K562 (cell line): ENCODE measurements around the gene NDC1. TPM values are rescaled to one million over a fixed set of nuclear protein-coding genes. Genes with fewer than 3 reads are reported as not detected.

Source experiments
- ASH1L ChIP-seq: fragments of 450-650 bp; IDR thresholded peaks from 2 replicates; pipeline ENCODE4 v1.6.1; 2018; ENCODE audit warnings: borderline replicate concordance, mild to moderate bottlenecking, low read depth; ENCODE audit not compliant: partially characterized antibody
- ETS2 ChIP-seq: IDR thresholded peaks from 2 replicates; pipeline ENCODE4 v1.6.1; 2016; ENCODE audit warnings: borderline replicate concordance, missing genetic modification characterization, mild to moderate bottlenecking, moderate library complexity, missing compliant biosample characterization; ENCODE audit not compliant: poor library complexity, severe bottlenecking
- L3MBTL2 ChIP-seq: fragments of 450-650 bp; IDR thresholded peaks from 2 replicates; pipeline ENCODE4 v1.6.1; 2016; ENCODE audit warnings: mild to moderate bottlenecking, moderate library complexity
- MTA3 ChIP-seq: fragments of 450-650 bp; formaldehyde crosslinking; IDR thresholded peaks from 2 replicates; pipeline ENCODE4 v1.6.1; 2017; ENCODE audit warnings: mild to moderate bottlenecking, borderline replicate concordance
- MXI1 ChIP-seq: IDR thresholded peaks from 2 replicates; pipeline ENCODE4 v1.6.1; 2011; ENCODE audit warnings: low read depth, mild to moderate bottlenecking, improper control_type of control experiment, low read length
- NR1H2 ChIP-seq: sonication (generic); formaldehyde crosslinking; IDR thresholded peaks from 2 replicates; pipeline ENCODE4 v1.4.0; 2020; ENCODE audit warnings: mild to moderate bottlenecking, missing genetic modification reagents
- POLR3G ChIP-seq: IDR thresholded peaks from 2 replicates; pipeline ENCODE4 v1.6.1; 2011; ENCODE audit not compliant: insufficient read length, insufficient replicate concordance; ENCODE audit errors: extremely low read depth
- RFX5 ChIP-seq: IDR thresholded peaks from 2 replicates; pipeline ENCODE4 v1.6.1; 2011; ENCODE audit warnings: low read depth, mild to moderate bottlenecking, improper control_type of control experiment, low read length
- polyA plus RNA-seq, 8 experiments: library from polyadenylated mRNA; depleted of rRNA in 4 of 8; stranded (reverse) in 5 of 8; unstranded in 3 of 8; fragments of >200 nt; fragmentation: Nextera tagmentation in 2 of 8; fragmentation: Illumina TruSeq in 1 of 8; extraction: Ambion mirVana in 2 of 8; extraction: Trizol in 1 of 8; gene quantifications; 2 replicates each; pipeline versions ENCODE4 v1.2.1 to v1.2.3, GENCODE V29; 2011 to 2014; ENCODE audit warnings: inconsistent platforms in 1 of 8, missing spikeins in 1 of 8
- total RNA-seq, 7 experiments: library from RNA; depleted of rRNA in 6 of 7; stranded (reverse); fragments of >200 nt in 6 of 7; fragmentation: Illumina TruSeq in 2 of 7; extraction: Trizol in 2 of 7; gene quantifications; 2 replicates each; pipeline versions ENCODE4 v1.2.1 to v1.2.3, GENCODE V29; 2011 to 2021; ENCODE audit warnings: low replicate concordance in 1 of 7
- TF ChIP-seq, protein P1 (sequence below): sonication (generic); formaldehyde crosslinking; IDR thresholded peaks from 2 replicates; pipeline ENCODE4 v1.8.0; 2022; ENCODE audit warnings: mild to moderate bottlenecking, missing genetic modification reagents
- TF ChIP-seq, protein P2 (sequence below): IDR thresholded peaks from 2 replicates; pipeline ENCODE4 v1.6.1; 2011; ENCODE audit warnings: borderline replicate concordance, low read depth, mild to moderate bottlenecking, moderate library complexity, low read length; ENCODE audit not compliant: insufficient read depth, poor library complexity, severe bottlenecking
- TF ChIP-seq, protein P3 (sequence below): fragments of 250-450 bp; sonication (Bioruptor Pico); IDR thresholded peaks from 2 replicates; pipeline ENCODE4 v1.5.0; 2020; ENCODE audit warnings: mild to moderate bottlenecking, borderline replicate concordance
- TF ChIP-seq, protein P4 (sequence below): sonication (generic); formaldehyde crosslinking; IDR thresholded peaks from 2 replicates; pipeline ENCODE4 v1.5.0; 2020; ENCODE audit warnings: missing genetic modification reagents
- TF ChIP-seq, protein P5 (sequence below), 2 experiments: IDR thresholded peaks; 2 replicates each; pipeline ENCODE4 v1.6.1; 2012; ENCODE audit warnings: improper control_type of control experiment in 2 of 2, low read depth in 2 of 2, low read length in 2 of 2, borderline replicate concordance in 1 of 2
- TF ChIP-seq, protein P6 (sequence below): fragments of 250-450 bp; sonication (Bioruptor Pico); IDR thresholded peaks from 2 replicates; pipeline ENCODE4 v1.9.0; 2021; ENCODE audit warnings: mild to moderate bottlenecking, inconsistent platforms
- TF ChIP-seq, protein P7 (sequence below): fragments of 450-650 bp; formaldehyde crosslinking; IDR thresholded peaks from 2 replicates; pipeline ENCODE4 v1.4.0; 2020; ENCODE audit warnings: mild to moderate bottlenecking, moderate library complexity

Gene NDC1
- total and polyA plus RNA-seq, 9 of the 15 experiments (the other 6 are each of a cell fraction or from before 2014, with no cell fraction given), result 26.9 to 102 (median 64.5) TPM

DNA sequence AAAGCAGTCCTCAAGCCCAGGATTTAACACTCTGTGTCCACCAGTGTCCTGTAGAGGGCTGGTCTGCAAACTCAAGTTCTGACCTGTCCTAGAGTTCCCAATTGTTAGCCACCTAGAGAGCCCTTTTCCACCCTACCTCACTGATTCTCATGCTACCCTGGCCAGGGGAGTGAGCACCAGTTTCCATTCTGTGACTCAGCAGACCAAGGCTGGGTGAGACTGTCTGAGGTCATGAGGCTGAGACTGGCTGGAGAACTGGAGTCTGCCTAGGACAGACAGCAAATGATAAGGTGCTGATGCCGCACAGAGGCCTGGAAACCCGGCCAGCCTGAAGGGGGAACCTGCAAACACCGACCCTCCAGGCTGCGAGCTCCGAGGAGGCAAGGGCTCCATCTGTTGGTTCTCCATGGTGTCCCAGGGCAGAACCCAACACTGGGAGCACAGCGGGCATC, 112.8 kb downstream of the NDC1 start (continued):
- TF ChIP-seq, protein P1, sequence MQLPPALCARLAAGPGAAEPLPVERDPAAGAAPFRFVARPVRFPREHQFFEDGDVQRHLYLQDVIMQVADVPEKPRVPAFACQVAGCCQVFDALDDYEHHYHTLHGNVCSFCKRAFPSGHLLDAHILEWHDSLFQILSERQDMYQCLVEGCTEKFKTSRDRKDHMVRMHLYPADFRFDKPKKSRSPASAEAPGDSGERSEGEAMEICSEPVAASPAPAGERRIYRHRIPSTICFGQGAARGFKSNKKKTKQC (CRISPR knock-in tag), result no peak
- TF ChIP-seq, protein P2, sequence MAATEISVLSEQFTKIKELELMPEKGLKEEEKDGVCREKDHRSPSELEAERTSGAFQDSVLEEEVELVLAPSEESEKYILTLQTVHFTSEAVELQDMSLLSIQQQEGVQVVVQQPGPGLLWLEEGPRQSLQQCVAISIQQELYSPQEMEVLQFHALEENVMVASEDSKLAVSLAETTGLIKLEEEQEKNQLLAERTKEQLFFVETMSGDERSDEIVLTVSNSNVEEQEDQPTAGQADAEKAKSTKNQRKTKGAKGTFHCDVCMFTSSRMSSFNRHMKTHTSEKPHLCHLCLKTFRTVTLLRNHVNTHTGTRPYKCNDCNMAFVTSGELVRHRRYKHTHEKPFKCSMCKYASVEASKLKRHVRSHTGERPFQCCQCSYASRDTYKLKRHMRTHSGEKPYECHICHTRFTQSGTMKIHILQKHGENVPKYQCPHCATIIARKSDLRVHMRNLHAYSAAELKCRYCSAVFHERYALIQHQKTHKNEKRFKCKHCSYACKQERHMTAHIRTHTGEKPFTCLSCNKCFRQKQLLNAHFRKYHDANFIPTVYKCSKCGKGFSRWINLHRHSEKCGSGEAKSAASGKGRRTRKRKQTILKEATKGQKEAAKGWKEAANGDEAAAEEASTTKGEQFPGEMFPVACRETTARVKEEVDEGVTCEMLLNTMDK, result peak; percentile 76
- TF ChIP-seq, protein P3, sequence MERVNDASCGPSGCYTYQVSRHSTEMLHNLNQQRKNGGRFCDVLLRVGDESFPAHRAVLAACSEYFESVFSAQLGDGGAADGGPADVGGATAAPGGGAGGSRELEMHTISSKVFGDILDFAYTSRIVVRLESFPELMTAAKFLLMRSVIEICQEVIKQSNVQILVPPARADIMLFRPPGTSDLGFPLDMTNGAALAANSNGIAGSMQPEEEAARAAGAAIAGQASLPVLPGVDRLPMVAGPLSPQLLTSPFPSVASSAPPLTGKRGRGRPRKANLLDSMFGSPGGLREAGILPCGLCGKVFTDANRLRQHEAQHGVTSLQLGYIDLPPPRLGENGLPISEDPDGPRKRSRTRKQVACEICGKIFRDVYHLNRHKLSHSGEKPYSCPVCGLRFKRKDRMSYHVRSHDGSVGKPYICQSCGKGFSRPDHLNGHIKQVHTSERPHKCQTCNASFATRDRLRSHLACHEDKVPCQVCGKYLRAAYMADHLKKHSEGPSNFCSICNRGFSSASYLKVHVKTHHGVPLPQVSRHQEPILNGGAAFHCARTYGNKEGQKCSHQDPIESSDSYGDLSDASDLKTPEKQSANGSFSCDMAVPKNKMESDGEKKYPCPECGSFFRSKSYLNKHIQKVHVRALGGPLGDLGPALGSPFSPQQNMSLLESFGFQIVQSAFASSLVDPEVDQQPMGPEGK, result no peak
- TF ChIP-seq POLR3G (no peak), ETS2 (tag) (no peak), MXI1 (no peak), NR1H2 (CRISPR knock-in tag) (no peak), L3MBTL2 (no peak), RFX5 (no peak), MTA3 (no peak), ASH1L (no peak)
- TF ChIP-seq, protein P4, sequence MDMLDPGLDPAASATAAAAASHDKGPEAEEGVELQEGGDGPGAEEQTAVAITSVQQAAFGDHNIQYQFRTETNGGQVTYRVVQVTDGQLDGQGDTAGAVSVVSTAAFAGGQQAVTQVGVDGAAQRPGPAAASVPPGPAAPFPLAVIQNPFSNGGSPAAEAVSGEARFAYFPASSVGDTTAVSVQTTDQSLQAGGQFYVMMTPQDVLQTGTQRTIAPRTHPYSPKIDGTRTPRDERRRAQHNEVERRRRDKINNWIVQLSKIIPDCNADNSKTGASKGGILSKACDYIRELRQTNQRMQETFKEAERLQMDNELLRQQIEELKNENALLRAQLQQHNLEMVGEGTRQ (CRISPR knock-in tag), result no peak
- TF ChIP-seq, protein P5, sequence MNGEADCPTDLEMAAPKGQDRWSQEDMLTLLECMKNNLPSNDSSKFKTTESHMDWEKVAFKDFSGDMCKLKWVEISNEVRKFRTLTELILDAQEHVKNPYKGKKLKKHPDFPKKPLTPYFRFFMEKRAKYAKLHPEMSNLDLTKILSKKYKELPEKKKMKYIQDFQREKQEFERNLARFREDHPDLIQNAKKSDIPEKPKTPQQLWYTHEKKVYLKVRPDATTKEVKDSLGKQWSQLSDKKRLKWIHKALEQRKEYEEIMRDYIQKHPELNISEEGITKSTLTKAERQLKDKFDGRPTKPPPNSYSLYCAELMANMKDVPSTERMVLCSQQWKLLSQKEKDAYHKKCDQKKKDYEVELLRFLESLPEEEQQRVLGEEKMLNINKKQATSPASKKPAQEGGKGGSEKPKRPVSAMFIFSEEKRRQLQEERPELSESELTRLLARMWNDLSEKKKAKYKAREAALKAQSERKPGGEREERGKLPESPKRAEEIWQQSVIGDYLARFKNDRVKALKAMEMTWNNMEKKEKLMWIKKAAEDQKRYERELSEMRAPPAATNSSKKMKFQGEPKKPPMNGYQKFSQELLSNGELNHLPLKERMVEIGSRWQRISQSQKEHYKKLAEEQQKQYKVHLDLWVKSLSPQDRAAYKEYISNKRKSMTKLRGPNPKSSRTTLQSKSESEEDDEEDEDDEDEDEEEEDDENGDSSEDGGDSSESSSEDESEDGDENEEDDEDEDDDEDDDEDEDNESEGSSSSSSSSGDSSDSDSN (IDR thresholded peaks at IDR 0.05; ENCODE audit: borderline replicate concordance in 1 of 2, low read depth in 2 of 2, low read length in 2 of 2), result peak; percentile 42 to 73; a peak in 2 of 4 replicates
- TF ChIP-seq, protein P6, sequence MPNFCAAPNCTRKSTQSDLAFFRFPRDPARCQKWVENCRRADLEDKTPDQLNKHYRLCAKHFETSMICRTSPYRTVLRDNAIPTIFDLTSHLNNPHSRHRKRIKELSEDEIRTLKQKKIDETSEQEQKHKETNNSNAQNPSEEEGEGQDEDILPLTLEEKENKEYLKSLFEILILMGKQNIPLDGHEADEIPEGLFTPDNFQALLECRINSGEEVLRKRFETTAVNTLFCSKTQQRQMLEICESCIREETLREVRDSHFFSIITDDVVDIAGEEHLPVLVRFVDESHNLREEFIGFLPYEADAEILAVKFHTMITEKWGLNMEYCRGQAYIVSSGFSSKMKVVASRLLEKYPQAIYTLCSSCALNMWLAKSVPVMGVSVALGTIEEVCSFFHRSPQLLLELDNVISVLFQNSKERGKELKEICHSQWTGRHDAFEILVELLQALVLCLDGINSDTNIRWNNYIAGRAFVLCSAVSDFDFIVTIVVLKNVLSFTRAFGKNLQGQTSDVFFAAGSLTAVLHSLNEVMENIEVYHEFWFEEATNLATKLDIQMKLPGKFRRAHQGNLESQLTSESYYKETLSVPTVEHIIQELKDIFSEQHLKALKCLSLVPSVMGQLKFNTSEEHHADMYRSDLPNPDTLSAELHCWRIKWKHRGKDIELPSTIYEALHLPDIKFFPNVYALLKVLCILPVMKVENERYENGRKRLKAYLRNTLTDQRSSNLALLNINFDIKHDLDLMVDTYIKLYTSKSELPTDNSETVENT (CRISPR knock-in tag), result no peak
- TF ChIP-seq, protein P7, sequence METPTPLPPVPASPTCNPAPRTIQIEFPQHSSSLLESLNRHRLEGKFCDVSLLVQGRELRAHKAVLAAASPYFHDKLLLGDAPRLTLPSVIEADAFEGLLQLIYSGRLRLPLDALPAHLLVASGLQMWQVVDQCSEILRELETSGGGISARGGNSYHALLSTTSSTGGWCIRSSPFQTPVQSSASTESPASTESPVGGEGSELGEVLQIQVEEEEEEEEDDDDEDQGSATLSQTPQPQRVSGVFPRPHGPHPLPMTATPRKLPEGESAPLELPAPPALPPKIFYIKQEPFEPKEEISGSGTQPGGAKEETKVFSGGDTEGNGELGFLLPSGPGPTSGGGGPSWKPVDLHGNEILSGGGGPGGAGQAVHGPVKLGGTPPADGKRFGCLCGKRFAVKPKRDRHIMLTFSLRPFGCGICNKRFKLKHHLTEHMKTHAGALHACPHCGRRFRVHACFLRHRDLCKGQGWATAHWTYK, result no peak
